ENCODE data around the gene KMT2E.
"Not testable (repeated sequence)": the region's sequence is repeated elsewhere in the genome, so short reads cannot be mapped to it uniquely, and the experiment has no call there.

KMT2E gene

GRCh38 chr7:105005006-105005405 lies 9.0 kb upstream of the KMT2E start:
- CTCF ChIA-PET: interaction anchor here (0.9 to 5.7 kb wide), 2 partner anchors 13 to 24 kb away, joined by 3 to 28 read pairs; no protein-coding TSS in a partner anchor
- POLR2A ChIA-PET: interaction anchor here (0.9 kb wide), 1 partner anchor 9 kb away, joined by 5 read pairs; the partner anchor contains the start of gene KMT2E
- H3K4me3 ChIP-seq (ENCODE audit: low read depth, low read length); H3K27ac ChIP-seq (ENCODE audit: extremely low read depth, low read depth, low read length); H3K9me3 ChIP-seq (ENCODE audit: control insufficient read depth, insufficient read depth, low read depth, low read length); H3K36me3 ChIP-seq (ENCODE audit: control insufficient read depth in 2 of 2, insufficient read depth in 1 of 2, low read length in 2 of 2): not testable (repeated sequence)
- peaks cover 10% of the 10 kb centered on the region; the same call in 1 of the 2 replicates for H3K4me1 ChIP-seq (ENCODE audit: control insufficient read depth, insufficient read depth, low read length)

GRCh38 chr7:105005486-105005885 lies 8.5 kb upstream of the KMT2E start:
- H3K27ac ChIP-seq (ENCODE audit: extremely low read depth, low read depth, low read length); H3K9me3 ChIP-seq (ENCODE audit: control insufficient read depth, insufficient read depth, low read depth, low read length); H3K4me3 ChIP-seq (ENCODE audit: low read depth, low read length): not testable (repeated sequence)
- ChIA-PET POLR2A (interaction anchor here (0.9 to 1.9 kb wide), 2 partner anchors 8 to 22 kb away, joined by 5 to 8 read pairs; partner anchors contain the start of gene KMT2E), CTCF (interaction anchor here (0.9 to 5.7 kb wide), 2 partner anchors 14 to 25 kb away, joined by 3 to 28 read pairs; no protein-coding TSS in a partner anchor)
- peaks cover 0 to 14% of the 10 kb centered on the region in 2 experiments; a peak in 2 of 3 replicates for H3K36me3 ChIP-seq (ENCODE audit: control insufficient read depth in 2 of 2, insufficient read depth in 1 of 2, low read length in 2 of 2)
- H3K4me1 ChIP-seq (ENCODE audit: control insufficient read depth, insufficient read depth, low read length): peaks cover 13% of the 10 kb centered on the region; the same call in 1 of the 2 replicates

GRCh38 chr7:105006367-105007136 lies 7.5 kb upstream of the KMT2E start:
- Histone ChIP-seq H3K27ac (ENCODE audit: extremely low read depth, low read depth, low read length) (no peak overlapping the region), H3K36me3 (ENCODE audit: control insufficient read depth in 2 of 2, insufficient read depth in 1 of 2, low read length in 2 of 2) (peaks cover 0 to 18% of the 10 kb centered on the region in 2 experiments; a peak in 2 of 3 replicates), H3K4me1 (ENCODE audit: control insufficient read depth, insufficient read depth, low read length) (peaks cover 13% of the 10 kb centered on the region; the same call in 1 of the 2 replicates), H3K4me3 (ENCODE audit: low read depth, low read length) (no peak overlapping the region), H3K9me3 (ENCODE audit: control insufficient read depth, insufficient read depth, low read depth, low read length) (no peaks in the 10 kb centered on the region)
- ChIA-PET CTCF (interaction anchor here (1.0 to 5.7 kb wide), 3 partner anchors 19 to 79 kb away, joined by 3 to 28 read pairs (median 4); no protein-coding TSS in a partner anchor), POLR2A (interaction anchor here (0.6 to 1.9 kb wide), 4 partner anchors 23 to 125 kb away, joined by 3 to 8 read pairs (median 5); no protein-coding TSS in a partner anchor)
- TF ChIP-seq AEBP2 (tag by site-specific recombination; IDR thresholded peaks at IDR 0.05; ENCODE audit: borderline replicate concordance) (no peak), ZNF362 (tag by site-specific recombination; IDR thresholded peaks at IDR 0.05) (peak; percentile 75; the same call in 1 of the 2 replicates), PRDM10 (tag by site-specific recombination; IDR thresholded peaks at IDR 0.05) (0 out of 2 replicates have a peak, but pooled peaks have one; percentile 19), FEZF1 (tag by site-specific recombination; IDR thresholded peaks at IDR 0.05) (0 out of 2 replicates have a peak, but pooled peaks have one; percentile 35), ZNF112 (tag by site-specific recombination; IDR thresholded peaks at IDR 0.05) (no peak), KLF16 (tag by site-specific recombination; IDR thresholded peaks at IDR 0.05) (no peak), PBX3 (CRISPR knock-in tag; IDR thresholded peaks at IDR 0.05) (no peak), ZBTB6 (tag by site-specific recombination; IDR thresholded peaks at IDR 0.05) (no peak), ZNF202 (tag by site-specific recombination; IDR thresholded peaks at IDR 0.05; ENCODE audit: borderline replicate concordance) (no peak), ZNF626 (tag by site-specific recombination; IDR thresholded peaks at IDR 0.05) (no peak), ZNF157 (tag by site-specific recombination; IDR thresholded peaks at IDR 0.05) (no peak), MYNN (tag by site-specific recombination; IDR thresholded peaks at IDR 0.05; ENCODE audit: borderline replicate concordance) (no peak), ZNF18 (tag by site-specific recombination; IDR thresholded peaks at IDR 0.05) (no peak), ZNF223 (tag by site-specific recombination; IDR thresholded peaks at IDR 0.05) (no peak), ZNF600 (tag by site-specific recombination; IDR thresholded peaks at IDR 0.05) (peak; percentile 58), ZNF24 (tag by site-specific recombination; IDR thresholded peaks at IDR 0.05) (no peak), ZBTB17 (tag by site-specific recombination; IDR thresholded peaks at IDR 0.05) (no peak), GLIS1 (tag by site-specific recombination; IDR thresholded peaks at IDR 0.05) (peak; percentile 62)

Measured in HEK293 (cell line).